D721Med (cell line): ENCODE measurements around the gene MXRA8.

ENCODE experiments used
- DNase-seq: peaks from one replicate; pipeline ENCODE4 v3.0.0; 2011; ENCODE audit warnings: low spot score; ENCODE audit not compliant: insufficient read length
- FAIRE-seq: peaks from 2 replicates; lab custom pipeline; 2011; peaks lifted over from hg19 to GRCh38; lab: Jason Lieb, UNC
- CTCF ChIP-seq: IDR thresholded peaks from 2 replicates; pipeline ENCODE4 v1.5.1; 2012; ENCODE audit warnings: mild to moderate bottlenecking, control low read depth; ENCODE audit not compliant: insufficient read depth; ENCODE audit errors: missing control alignments

Gene MXRA8

GRCh38 chr1:1341549-1342021 is 16.8 kb downstream of the MXRA8 start:
- FAIRE-seq (no peak), DNase-seq (no peak)
- no peak for TF ChIP-seq CTCF

GRCh38 chr1:1340791-1341548 is 17.4 kb downstream of the MXRA8 start:
- TF ChIP-seq CTCF: no peak
- FAIRE-seq: no peak

GRCh38 chr1:1340185-1340584 is 18.2 kb downstream of the MXRA8 start:
- DNase-seq (no peak), FAIRE-seq (no peak)
- no peak for TF ChIP-seq CTCF

More at GRCh38 chr1:1340791-1341548, 17.4 kb downstream of the MXRA8 start:
- DNase-seq: no peak

GRCh38 chr1:1338278-1338677 is 20.1 kb downstream of the MXRA8 start:
- DNase-seq (no peak), FAIRE-seq (no peak)
- no peak for TF ChIP-seq CTCF

GRCh38 chr1:1337793-1338147 is 20.6 kb downstream of the MXRA8 start:
- DNase-seq: no peak
- no peak for FAIRE-seq
- TF ChIP-seq CTCF: no peak

- FAIRE-seq: no peak
- no peak for DNase-seq
- TF ChIP-seq CTCF: no peak
These were observed 21.2 kb downstream of the MXRA8 start for GRCh38 chr1:1336931-1337792.
